Fibroblast of lung (primary cell): ENCODE data around the gene MEIOC.

Source experiments
- EZH2 ChIP-seq: IDR thresholded peaks from 2 replicates; pipeline ENCODE4 v1.5.1; 2012; ENCODE audit warnings: low read length, control low read depth, mild to moderate bottlenecking; ENCODE audit errors: missing control alignments
- TF ChIP-seq, protein P1 (sequence below), 2 donors: IDR thresholded peaks in 1 of 2; conservative IDR thresholded peaks in 1 of 2; 1 replicate in 1 of 2; 2 replicates in 1 of 2; pipeline ENCODE4 v1.5.1; 2011 to 2012; ENCODE audit warnings: low read length in 2 of 2, control low read depth in 1 of 2, inconsistent platforms in 1 of 2, low read depth in 1 of 2, mild to moderate bottlenecking in 1 of 2

DNA sequence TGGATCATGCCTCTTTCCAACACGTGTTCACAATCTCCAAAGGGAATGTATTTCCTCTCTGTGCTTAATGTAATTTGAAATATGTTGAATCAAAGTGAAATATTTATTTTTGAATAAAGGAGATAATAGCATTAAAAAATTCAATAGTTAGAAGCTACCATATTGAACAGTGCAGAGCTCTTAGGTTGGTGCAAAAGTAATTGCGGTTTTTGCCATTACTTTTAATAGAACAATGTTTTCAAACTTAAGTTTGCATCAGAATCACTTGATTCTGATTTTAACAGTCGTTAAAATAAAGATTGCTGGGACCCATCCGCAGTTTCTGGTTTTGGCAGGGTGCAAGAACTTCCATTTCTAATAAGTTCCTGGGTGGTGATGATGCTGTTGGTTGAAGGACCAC lies 10.0 kb upstream of the MEIOC start:
- TF ChIP-seq, protein P1, sequence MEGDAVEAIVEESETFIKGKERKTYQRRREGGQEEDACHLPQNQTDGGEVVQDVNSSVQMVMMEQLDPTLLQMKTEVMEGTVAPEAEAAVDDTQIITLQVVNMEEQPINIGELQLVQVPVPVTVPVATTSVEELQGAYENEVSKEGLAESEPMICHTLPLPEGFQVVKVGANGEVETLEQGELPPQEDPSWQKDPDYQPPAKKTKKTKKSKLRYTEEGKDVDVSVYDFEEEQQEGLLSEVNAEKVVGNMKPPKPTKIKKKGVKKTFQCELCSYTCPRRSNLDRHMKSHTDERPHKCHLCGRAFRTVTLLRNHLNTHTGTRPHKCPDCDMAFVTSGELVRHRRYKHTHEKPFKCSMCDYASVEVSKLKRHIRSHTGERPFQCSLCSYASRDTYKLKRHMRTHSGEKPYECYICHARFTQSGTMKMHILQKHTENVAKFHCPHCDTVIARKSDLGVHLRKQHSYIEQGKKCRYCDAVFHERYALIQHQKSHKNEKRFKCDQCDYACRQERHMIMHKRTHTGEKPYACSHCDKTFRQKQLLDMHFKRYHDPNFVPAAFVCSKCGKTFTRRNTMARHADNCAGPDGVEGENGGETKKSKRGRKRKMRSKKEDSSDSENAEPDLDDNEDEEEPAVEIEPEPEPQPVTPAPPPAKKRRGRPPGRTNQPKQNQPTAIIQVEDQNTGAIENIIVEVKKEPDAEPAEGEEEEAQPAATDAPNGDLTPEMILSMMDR (conservative IDR thresholded peaks at IDR 0.05 in 1 of 2, IDR thresholded peaks at IDR 0.05 in 1 of 2; ENCODE audit: low read depth in 1 of 2, low read length in 2 of 2) = no peak
- TF ChIP-seq EZH2 = no peak
